ENCODE measurements around the gene ROCK2. TPM values are rescaled to one million over a fixed set of nuclear protein-coding genes. Genes with fewer than 3 reads are reported as not detected.

ROCK2 gene
- total and polyA plus RNA-seq, 2 donors: 11.7 to 12.7 TPM

DNA sequence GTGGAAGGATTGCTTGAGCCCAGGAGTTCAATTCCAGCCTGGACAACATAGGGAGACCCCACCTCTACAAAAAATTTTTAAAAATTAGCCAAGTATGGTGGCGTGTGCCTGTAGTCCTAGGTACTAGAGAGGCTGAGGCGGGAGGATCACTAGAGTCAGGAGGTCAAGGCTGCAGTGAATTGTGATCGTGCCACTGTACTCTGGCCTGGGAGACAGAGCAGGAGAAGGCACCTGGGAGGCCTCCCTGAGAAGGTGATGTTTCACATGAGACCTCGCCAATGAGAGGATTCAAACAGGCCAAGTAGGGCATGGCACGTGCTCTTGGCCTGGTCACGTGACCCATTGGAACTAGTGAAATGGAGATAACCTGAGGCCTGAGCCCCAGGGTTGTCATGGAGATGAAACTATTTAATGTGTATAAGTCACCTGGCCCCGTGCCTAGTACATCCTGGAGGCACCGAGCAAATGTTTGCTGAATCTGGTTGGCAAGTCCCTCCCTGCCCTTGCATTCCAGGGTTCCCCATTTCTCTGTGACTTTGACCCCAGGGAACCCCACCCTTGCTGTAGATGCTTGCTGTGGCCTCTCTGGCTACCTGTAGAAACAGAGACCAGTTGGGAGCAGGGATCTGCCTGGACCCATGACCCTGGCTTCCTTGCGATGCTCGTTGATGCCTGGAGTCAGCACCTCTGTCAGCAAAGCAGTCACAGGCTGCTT is 26.1 kb upstream of the ROCK2 start:
- DNase-seq (ENCODE audit: low read depth in 6 of 9, low spot score in 9 of 9): no peak
- Histone ChIP-seq H3K27ac (ENCODE audit: low read depth in 1 of 2, low read length in 1 of 2) (no peak overlapping the region), H3K9me3 (ENCODE audit: control insufficient read depth in 2 of 2, insufficient read depth in 1 of 2, low read length in 1 of 2) (peaks cover 0 to 3% of the 10 kb centered on the region in 2 donors), H3K36me3 (ENCODE audit: control insufficient read depth in 2 of 2, insufficient read depth in 2 of 2, low read length in 1 of 2) (no peaks in the 10 kb centered on the region), H3K27me3 (ENCODE audit: control insufficient read depth in 2 of 2, insufficient read depth in 1 of 2, low read length in 1 of 2) (no peaks in the 10 kb centered on the region), H3K4me1 (ENCODE audit: control insufficient read depth in 2 of 2, insufficient read depth in 2 of 2, low read length in 2 of 2) (peaks cover 0 to 11% of the 10 kb centered on the region in 2 donors), H3K4me3 (ENCODE audit: low read length in 2 of 2) (no peak overlapping the region)
- 96% methylated on average over 10 of the region's 10 CpGs for WGBS

DNA sequence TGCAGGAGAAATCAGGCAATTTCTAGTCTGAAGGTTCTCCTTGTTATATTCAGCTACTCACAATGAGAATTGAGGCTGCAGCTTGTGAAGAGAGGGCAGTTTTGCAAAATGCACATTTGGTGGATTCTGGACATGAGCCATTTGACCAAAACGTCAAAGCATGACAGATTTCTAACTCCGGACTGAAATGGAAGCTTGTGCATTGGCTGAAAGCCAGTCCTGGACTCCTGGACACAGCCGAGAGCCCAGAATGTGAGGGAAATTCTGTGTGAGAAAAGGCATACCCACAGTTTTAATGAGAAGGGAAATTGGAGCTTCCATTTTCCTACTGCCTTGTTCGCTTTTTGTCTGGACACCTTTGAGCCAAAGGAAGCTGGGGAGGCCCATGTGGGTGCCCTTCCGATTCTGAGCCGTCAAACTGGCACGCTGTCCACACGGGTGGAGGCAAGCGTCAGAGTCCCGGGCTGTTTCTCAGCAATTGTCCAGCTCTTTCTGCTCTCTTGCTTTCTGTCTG is 23.7 kb upstream of the ROCK2 start:
- no peaks in the 10 kb centered on the region for H3K4me1 ChIP-seq (ENCODE audit: control insufficient read depth in 2 of 2, insufficient read depth in 2 of 2, low read length in 2 of 2)
- H3K27ac ChIP-seq (ENCODE audit: low read depth in 1 of 2, low read length in 1 of 2): no peak overlapping the region
- no peaks in the 10 kb centered on the region for H3K9me3 ChIP-seq (ENCODE audit: control insufficient read depth in 2 of 2, insufficient read depth in 1 of 2, low read length in 1 of 2)
- 81% methylated on average over 10 of the region's 10 CpGs for WGBS
- H3K27me3 ChIP-seq (ENCODE audit: control insufficient read depth in 2 of 2, insufficient read depth in 1 of 2, low read length in 1 of 2): no peaks in the 10 kb centered on the region
- no peak overlapping the region for H3K4me3 ChIP-seq (ENCODE audit: low read length in 2 of 2)
- no peak for DNase-seq (ENCODE audit: low read depth in 6 of 9, low spot score in 9 of 9)
- H3K36me3 ChIP-seq (ENCODE audit: control insufficient read depth in 2 of 2, insufficient read depth in 2 of 2, low read length in 1 of 2): no peaks in the 10 kb centered on the region

DNA sequence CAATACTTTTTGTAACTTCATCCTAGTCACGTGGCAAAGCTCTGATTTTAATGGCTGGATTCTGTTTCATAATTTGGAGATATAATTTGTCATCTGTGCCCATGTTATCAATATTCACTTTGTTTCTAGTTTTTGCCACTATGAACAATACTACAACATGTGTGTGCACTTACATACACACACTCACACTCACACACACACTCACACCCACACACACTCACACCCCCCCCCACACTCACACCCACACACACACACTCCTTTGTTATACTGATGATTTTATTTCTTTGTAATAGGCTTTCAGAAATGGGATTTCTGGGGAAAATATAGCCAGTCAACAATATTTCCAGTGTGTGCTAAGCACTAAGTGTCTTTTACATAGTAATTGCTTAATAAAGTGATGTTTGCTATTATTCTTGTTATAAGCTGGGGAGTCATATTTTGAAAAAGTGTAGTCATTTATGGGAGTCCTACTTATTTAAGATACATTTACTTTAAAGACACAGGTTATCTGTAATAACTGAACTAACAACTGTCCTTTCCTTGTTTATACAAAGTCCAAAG is 22.8 kb upstream of the ROCK2 start:
- no peak overlapping the region for H3K27ac ChIP-seq (ENCODE audit: low read depth in 1 of 2, low read length in 1 of 2)
- no peaks in the 10 kb centered on the region for H3K9me3 ChIP-seq (ENCODE audit: control insufficient read depth in 2 of 2, insufficient read depth in 1 of 2, low read length in 1 of 2)
- DNase-seq (ENCODE audit: low read depth in 6 of 9, low spot score in 9 of 9): no peak
- no peaks in the 10 kb centered on the region for H3K4me1 ChIP-seq (ENCODE audit: control insufficient read depth in 2 of 2, insufficient read depth in 2 of 2, low read length in 2 of 2)
- no peaks in the 10 kb centered on the region for H3K36me3 ChIP-seq (ENCODE audit: control insufficient read depth in 2 of 2, insufficient read depth in 2 of 2, low read length in 1 of 2)
- H3K4me3 ChIP-seq (ENCODE audit: low read length in 2 of 2): no peak overlapping the region
- no peaks in the 10 kb centered on the region for H3K27me3 ChIP-seq (ENCODE audit: control insufficient read depth in 2 of 2, insufficient read depth in 1 of 2, low read length in 1 of 2)
- 92% methylated on average over 1 of the region's 1 CpG for WGBS

DNA sequence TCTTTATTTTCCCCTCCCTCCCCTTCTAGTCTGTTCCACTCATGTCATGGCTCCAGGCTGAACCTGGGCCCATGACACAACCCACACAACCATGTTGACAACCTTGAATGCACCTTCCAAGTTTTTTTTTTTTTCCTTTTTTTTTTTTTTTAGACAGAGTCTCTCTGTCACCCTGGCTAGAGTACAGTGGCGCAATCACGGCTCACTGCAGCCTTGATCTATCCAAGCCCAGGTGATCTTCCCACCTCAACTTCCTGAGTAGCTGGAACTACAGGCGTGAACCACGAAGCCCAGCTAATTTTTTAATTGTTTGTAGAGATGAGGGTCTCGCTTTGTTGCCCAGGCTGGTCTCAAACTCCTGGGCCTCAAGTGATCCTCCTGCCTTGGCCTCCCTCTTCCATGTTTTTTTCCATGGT is 21.9 kb upstream of the ROCK2 start:
- WGBS: 77% methylated on average over 5 of the region's 5 CpGs
- no peak overlapping the region for H3K27ac ChIP-seq (ENCODE audit: low read depth in 1 of 2, low read length in 1 of 2)
- H3K36me3 ChIP-seq (ENCODE audit: control insufficient read depth in 2 of 2, insufficient read depth in 2 of 2, low read length in 1 of 2): no peaks in the 10 kb centered on the region

DNA sequence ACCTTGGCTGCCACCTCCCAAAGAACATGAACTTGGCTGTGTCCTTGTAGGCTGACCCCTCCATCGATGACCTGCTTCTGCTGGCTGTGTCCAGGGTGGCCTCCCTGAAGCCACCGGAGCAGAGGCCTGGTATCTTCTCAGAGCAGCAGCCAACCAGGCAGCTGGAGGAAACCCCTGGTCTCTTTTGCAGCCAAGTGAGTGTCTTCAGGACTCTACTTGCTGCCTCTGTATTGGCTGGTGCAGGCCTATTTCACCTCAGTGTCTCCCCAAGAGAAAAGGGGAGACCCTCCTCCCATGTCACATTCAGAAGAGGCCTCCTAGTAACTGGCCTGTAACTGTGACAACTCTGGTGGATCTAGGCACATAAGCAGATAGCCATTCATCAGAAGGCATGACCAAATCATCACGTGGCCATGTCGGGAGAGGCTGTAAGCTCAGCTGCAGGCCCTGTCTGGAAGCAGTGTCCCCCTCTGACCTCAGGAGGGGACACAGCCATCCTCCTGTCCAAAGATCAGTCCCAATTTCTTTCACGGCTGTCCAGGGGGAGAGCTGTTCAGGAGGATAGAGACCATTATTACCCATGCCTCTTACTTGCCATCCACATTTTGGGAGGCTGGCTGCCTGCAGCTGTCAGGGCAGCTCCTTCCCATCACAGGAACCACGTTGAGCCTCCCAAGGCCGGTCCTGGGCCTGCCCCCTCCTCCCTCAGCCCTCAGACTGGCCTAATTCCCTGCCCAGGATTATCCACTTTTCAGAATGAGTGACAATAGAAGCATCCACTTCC is 20.9 kb upstream of the ROCK2 start:
- no peaks in the 10 kb centered on the region for H3K27me3 ChIP-seq (ENCODE audit: control insufficient read depth in 2 of 2, insufficient read depth in 1 of 2, low read length in 1 of 2)
- no peaks in the 10 kb centered on the region for H3K36me3 ChIP-seq (ENCODE audit: control insufficient read depth in 2 of 2, insufficient read depth in 2 of 2, low read length in 1 of 2)
- H3K9me3 ChIP-seq (ENCODE audit: control insufficient read depth in 2 of 2, insufficient read depth in 1 of 2, low read length in 1 of 2): no peaks in the 10 kb centered on the region
- no peak overlapping the region for H3K27ac ChIP-seq (ENCODE audit: low read depth in 1 of 2, low read length in 1 of 2)
- WGBS: 84% methylated on average over 7 of the region's 7 CpGs
- no peaks in the 10 kb centered on the region for H3K4me1 ChIP-seq (ENCODE audit: control insufficient read depth in 2 of 2, insufficient read depth in 2 of 2, low read length in 2 of 2)
- DNase-seq (ENCODE audit: low read depth in 6 of 9, low spot score in 9 of 9): no peak
- no peak overlapping the region for H3K4me3 ChIP-seq (ENCODE audit: low read length in 2 of 2)

More for the DNA sequence above, 21.9 kb upstream of the ROCK2 start:
- no peak overlapping the region for H3K4me3 ChIP-seq (ENCODE audit: low read length in 2 of 2)
- no peaks in the 10 kb centered on the region for H3K4me1 ChIP-seq (ENCODE audit: control insufficient read depth in 2 of 2, insufficient read depth in 2 of 2, low read length in 2 of 2)
- no peak for DNase-seq (ENCODE audit: low read depth in 6 of 9, low spot score in 9 of 9)
- no peaks in the 10 kb centered on the region for H3K9me3 ChIP-seq (ENCODE audit: control insufficient read depth in 2 of 2, insufficient read depth in 1 of 2, low read length in 1 of 2)
- H3K27me3 ChIP-seq (ENCODE audit: control insufficient read depth in 2 of 2, insufficient read depth in 1 of 2, low read length in 1 of 2): no peaks in the 10 kb centered on the region

DNA sequence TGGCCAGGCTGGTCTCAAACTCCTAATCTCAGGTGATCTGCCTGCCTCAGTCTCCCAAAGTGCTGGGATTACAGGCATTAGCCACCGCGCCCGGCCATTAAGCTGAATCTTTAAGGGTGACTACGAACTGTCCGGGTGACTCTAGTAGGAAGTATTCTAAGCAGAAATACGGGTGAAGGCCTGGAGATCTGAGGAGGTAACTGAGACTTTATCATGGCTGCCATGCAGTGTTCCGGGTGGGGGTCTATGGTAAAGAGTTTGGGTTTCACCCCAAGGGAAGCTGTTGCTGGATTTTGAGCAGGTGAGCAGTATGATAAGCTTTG is 20.1 kb upstream of the ROCK2 start:
- no peaks in the 10 kb centered on the region for H3K4me1 ChIP-seq (ENCODE audit: control insufficient read depth in 2 of 2, insufficient read depth in 2 of 2, low read length in 2 of 2)
- H3K27ac ChIP-seq (ENCODE audit: low read depth in 1 of 2, low read length in 1 of 2): no peak overlapping the region
- no peak for DNase-seq (ENCODE audit: low read depth in 6 of 9, low spot score in 9 of 9)
- H3K27me3 ChIP-seq (ENCODE audit: control insufficient read depth in 2 of 2, insufficient read depth in 1 of 2, low read length in 1 of 2): no peaks in the 10 kb centered on the region
- H3K4me3 ChIP-seq (ENCODE audit: low read length in 2 of 2): no peak overlapping the region
- 97% methylated on average over 7 of the region's 7 CpGs for WGBS
- no peaks in the 10 kb centered on the region for H3K36me3 ChIP-seq (ENCODE audit: control insufficient read depth in 2 of 2, insufficient read depth in 2 of 2, low read length in 1 of 2)
- no peaks in the 10 kb centered on the region for H3K9me3 ChIP-seq (ENCODE audit: control insufficient read depth in 2 of 2, insufficient read depth in 1 of 2, low read length in 1 of 2)

DNA sequence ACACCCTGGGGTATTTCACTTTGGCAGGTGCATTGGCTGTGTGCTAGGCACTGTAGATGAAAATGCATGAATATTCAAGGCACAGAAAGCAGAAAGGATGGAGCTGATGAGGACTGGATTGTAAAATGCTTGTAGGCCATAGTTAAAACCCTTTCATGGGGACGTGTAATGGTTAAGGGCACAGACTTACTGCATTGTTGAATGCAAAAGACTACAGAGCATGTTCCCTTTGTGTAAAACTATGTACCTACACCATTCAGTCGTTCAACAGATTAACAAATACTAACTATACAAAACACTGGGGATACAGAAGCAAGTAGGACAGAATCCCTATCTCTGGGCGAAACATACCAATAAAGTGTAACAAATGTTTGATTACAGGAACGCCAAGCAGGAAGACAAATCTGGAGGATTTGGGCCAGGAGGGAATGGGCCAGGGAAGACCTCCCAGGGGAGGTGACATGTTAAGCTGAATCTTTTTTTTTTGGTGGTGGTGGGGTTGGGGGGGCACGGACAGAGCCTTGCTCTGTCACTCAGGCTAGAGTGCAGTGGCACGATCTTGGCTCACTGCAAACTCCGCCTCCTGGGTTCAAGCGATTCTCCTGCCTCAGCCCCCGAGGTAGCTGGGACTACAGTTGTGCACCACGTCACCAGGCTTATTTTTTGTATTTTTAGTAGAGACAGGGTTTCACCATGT is 19.6 kb upstream of the ROCK2 start:
- Histone ChIP-seq H3K4me1 (ENCODE audit: control insufficient read depth in 2 of 2, insufficient read depth in 2 of 2, low read length in 2 of 2) (no peaks in the 10 kb centered on the region), H3K27ac (ENCODE audit: low read depth in 1 of 2, low read length in 1 of 2) (no peak overlapping the region)
- WGBS: 95% methylated on average over 10 of the region's 10 CpGs

DNA sequence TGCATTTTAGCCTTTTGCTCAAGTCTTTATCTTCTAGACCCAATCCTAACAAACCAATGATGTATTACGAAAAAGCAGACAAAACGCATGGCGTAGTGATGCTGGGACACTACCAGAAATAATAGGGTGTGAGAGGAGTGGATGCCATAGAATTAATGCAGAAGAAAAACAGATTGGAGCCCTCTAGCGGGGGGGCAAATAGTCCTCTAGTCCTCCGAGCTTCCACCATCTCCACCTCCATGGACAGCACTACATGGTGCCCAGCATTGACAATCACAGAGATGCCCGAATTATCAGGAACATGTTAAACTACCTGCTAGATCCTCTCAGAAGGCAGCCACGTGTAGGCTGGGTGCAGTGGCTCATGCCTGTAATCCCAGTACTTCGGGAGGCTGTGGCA is 15.4 kb upstream of the ROCK2 start:
- Histone ChIP-seq H3K4me1 (ENCODE audit: control insufficient read depth in 2 of 2, insufficient read depth in 2 of 2, low read length in 2 of 2) (no peaks in the 10 kb centered on the region), H3K27ac (ENCODE audit: low read depth in 1 of 2, low read length in 1 of 2) (no peak overlapping the region), H3K4me3 (ENCODE audit: low read length in 2 of 2) (no peak overlapping the region), H3K27me3 (ENCODE audit: control insufficient read depth in 2 of 2, insufficient read depth in 1 of 2, low read length in 1 of 2) (no peaks in the 10 kb centered on the region), H3K9me3 (ENCODE audit: control insufficient read depth in 2 of 2, insufficient read depth in 1 of 2, low read length in 1 of 2) (no peaks in the 10 kb centered on the region), H3K36me3 (ENCODE audit: control insufficient read depth in 2 of 2, insufficient read depth in 2 of 2, low read length in 1 of 2) (no peaks in the 10 kb centered on the region)
- WGBS: 83% methylated on average over 8 of the region's 8 CpGs
- DNase-seq (ENCODE audit: low read depth in 6 of 9, low spot score in 9 of 9): no peak

More for the DNA sequence above, 19.6 kb upstream of the ROCK2 start:
- H3K9me3 ChIP-seq (ENCODE audit: control insufficient read depth in 2 of 2, insufficient read depth in 1 of 2, low read length in 1 of 2): no peaks in the 10 kb centered on the region
- no peak for DNase-seq (ENCODE audit: low read depth in 6 of 9, low spot score in 9 of 9)
- H3K4me3 ChIP-seq (ENCODE audit: low read length in 2 of 2): no peak overlapping the region
- no peaks in the 10 kb centered on the region for H3K27me3 ChIP-seq (ENCODE audit: control insufficient read depth in 2 of 2, insufficient read depth in 1 of 2, low read length in 1 of 2)
- no peaks in the 10 kb centered on the region for H3K36me3 ChIP-seq (ENCODE audit: control insufficient read depth in 2 of 2, insufficient read depth in 2 of 2, low read length in 1 of 2)
